ENCODE results near the gene STAP2. TPM values are rescaled to one million over a fixed set of nuclear protein-coding genes. Genes with fewer than 3 reads are reported as not detected.
A peak's percentile ranks its signal among the peaks of the same experiment; 100 is the strongest.

STAP2 gene
- total RNA-seq, 1 donor from 2014 or later, result 4.1 TPM

- H3K27me3 Mint-ChIP-seq (ENCODE audit: low read depth), result peaks cover 8% of the 10 kb centered on the region
- H3K4me3 Mint-ChIP-seq, result no peak overlapping the region
- peaks cover 5% of the 10 kb centered on the region for H3K4me1 Mint-ChIP-seq
- no peaks in the 10 kb centered on the region for H3K9me3 Mint-ChIP-seq
- no peak overlapping the region for H3K27ac Mint-ChIP-seq (ENCODE audit: unreplicated experiment)
- H3K36me3 Mint-ChIP-seq (ENCODE audit: low read depth), result peaks cover 2% of the 10 kb centered on the region
- no peak for DNase-seq (ENCODE audit: low read depth, low spot score)
- no peak for TF ChIP-seq CTCF (conservative IDR thresholded peaks at IDR 0.05)
Observed at GRCh38 chr19:4357095-4357797, 18.6 kb upstream of the STAP2 start.

- TF ChIP-seq CTCF (conservative IDR thresholded peaks at IDR 0.05), result no peak
- Mint-ChIP-seq H3K9me3 (no peaks in the 10 kb centered on the region), H3K4me3 (no peak overlapping the region), H3K36me3 (ENCODE audit: low read depth) (no peaks in the 10 kb centered on the region), H3K27ac (ENCODE audit: unreplicated experiment) (no peak overlapping the region), H3K27me3 (ENCODE audit: low read depth) (no peaks in the 10 kb centered on the region), H3K4me1 (no peaks in the 10 kb centered on the region)
- DNase-seq (ENCODE audit: low read depth, low spot score), result no peak
Observed at GRCh38 chr19:4354897-4355296, 16.3 kb upstream of the STAP2 start.

GRCh38 chr19:4354282-4354681 is 15.7 kb upstream of the STAP2 start:
- Mint-ChIP-seq H3K27ac (ENCODE audit: unreplicated experiment) (no peak overlapping the region), H3K36me3 (ENCODE audit: low read depth) (no peaks in the 10 kb centered on the region), H3K27me3 (ENCODE audit: low read depth) (no peaks in the 10 kb centered on the region), H3K4me3 (no peak overlapping the region), H3K4me1 (no peaks in the 10 kb centered on the region), H3K9me3 (no peaks in the 10 kb centered on the region)
- TF ChIP-seq CTCF (conservative IDR thresholded peaks at IDR 0.05), result no peak
- no peak for DNase-seq (ENCODE audit: low read depth, low spot score)

GRCh38 chr19:4352701-4353121 is 14.1 kb upstream of the STAP2 start:
- peak; percentile 95 for TF ChIP-seq CTCF (conservative IDR thresholded peaks at IDR 0.05)
- peak overlapping the region; percentile 67 for H3K27ac Mint-ChIP-seq (ENCODE audit: unreplicated experiment)
- H3K36me3 Mint-ChIP-seq (ENCODE audit: low read depth), result no peaks in the 10 kb centered on the region
- H3K9me3 Mint-ChIP-seq, result no peaks in the 10 kb centered on the region
- peak; percentile 72 for DNase-seq (ENCODE audit: low read depth, low spot score)
- no peaks in the 10 kb centered on the region for H3K4me1 Mint-ChIP-seq
- H3K27me3 Mint-ChIP-seq (ENCODE audit: low read depth), result no peaks in the 10 kb centered on the region
- peak overlapping the region; percentile 78 for H3K4me3 Mint-ChIP-seq

GRCh38 chr19:4350726-4351125 is 12.1 kb upstream of the STAP2 start:
- no peak overlapping the region for H3K4me3 Mint-ChIP-seq
- no peak overlapping the region for H3K27ac Mint-ChIP-seq (ENCODE audit: unreplicated experiment)
- H3K36me3 Mint-ChIP-seq (ENCODE audit: low read depth), result peaks cover 3% of the 10 kb centered on the region
- H3K9me3 Mint-ChIP-seq, result no peaks in the 10 kb centered on the region
- no peak for TF ChIP-seq CTCF (conservative IDR thresholded peaks at IDR 0.05)
- no peak for DNase-seq (ENCODE audit: low read depth, low spot score)
- H3K27me3 Mint-ChIP-seq (ENCODE audit: low read depth), result no peaks in the 10 kb centered on the region
- no peaks in the 10 kb centered on the region for H3K4me1 Mint-ChIP-seq
